Right ventricle myocardium inferior (tissue), 1 donor: ENCODE results near the gene RDH16. TPM values are rescaled to one million over a fixed set of nuclear protein-coding genes. Genes with fewer than 3 reads are reported as not detected.

Experiments used
- total RNA-seq: library from RNA; stranded (reverse); fragmentation: NEBNext Ultra II Directional; extraction: Animal tissue kit (Norgen Biotek cat#: 25700); gene quantifications from one replicate; pipeline ENCODE4 v1.2.1, GENCODE V29; 2021
- donor health status: DM: no; HTN: yes; CAD: no; lungs with severe emphysema.

The RDH16 gene
- total RNA-seq, 1 donor from 2014 or later: not detected

Other genes with a start within 250 kb of the RDH16 start
- 432 TPM for gene NACA, start 232.3 kb downstream of the RDH16 start, total RNA-seq
- 5.1 TPM for gene PRIM1, start 205.3 kb downstream of the RDH16 start, total RNA-seq
- gene HSD17B6, start 194.3 kb downstream of the RDH16 start, total RNA-seq: 0.27 TPM
- gene SDR9C7, start 23.2 kb downstream of the RDH16 start, total RNA-seq: not detected
- gene ZBTB39, start 48.9 kb upstream of the RDH16 start, total RNA-seq: 3.3 TPM
- gene TAC3, start 58.9 kb upstream of the RDH16 start, total RNA-seq: not detected
- not detected for gene MYO1A, start 92.5 kb upstream of the RDH16 start, total RNA-seq
- gene NEMP1, start 121.2 kb upstream of the RDH16 start, total RNA-seq: 3.3 TPM
- 9.8 TPM for gene NAB2, start 131.5 kb upstream of the RDH16 start, total RNA-seq
- 58.3 TPM for gene STAT6, start 153.8 kb upstream of the RDH16 start, total RNA-seq
- 143 TPM for gene LRP1, start 170.9 kb upstream of the RDH16 start, total RNA-seq
- not detected for gene LRP1-AS, start 190.0 kb upstream of the RDH16 start, total RNA-seq